DMS 273 treated with DMSO at 0.1 percent for 48 hours (cell line): Measurements from ENCODE around the gene HDHD3.
"Not testable (repeated sequence)": the region's sequence is repeated elsewhere in the genome, so short reads cannot be mapped to it uniquely, and the experiment has no call there.

Experiments used
- DNase-seq: peaks from one replicate; lab custom pipeline; 2025; lab: John Stamatoyannopoulos, UW

HDHD3 gene

GRCh38 chr9:113389451-113389850 is 12.7 kb upstream of the HDHD3 start:
- no peak for DNase-seq

- DNase-seq, result no peak
Observed at GRCh38 chr9:113388833-113389232, 12.0 kb upstream of the HDHD3 start.

GRCh38 chr9:113387560-113388230 is 10.9 kb upstream of the HDHD3 start:
- DNase-seq, result no peak

- no peak for DNase-seq
Observed at GRCh38 chr9:113386571-113387393, 10.0 kb upstream of the HDHD3 start.

- no peak for DNase-seq
Observed at GRCh38 chr9:113381909-113382411, 5.2 kb upstream of the HDHD3 start.

- DNase-seq, result not testable (repeated sequence)
Observed at GRCh38 chr9:113381441-113381840, 4.7 kb upstream of the HDHD3 start.

- DNase-seq, result no peak
Observed at GRCh38 chr9:113380869-113381378, 4.1 kb upstream of the HDHD3 start.

- DNase-seq, result not testable (repeated sequence)
Observed at GRCh38 chr9:113379829-113380210, 3.0 kb upstream of the HDHD3 start.

- DNase-seq, result not testable (repeated sequence)
Observed at GRCh38 chr9:113379094-113379828, 2.5 kb upstream of the HDHD3 start.

GRCh38 chr9:113375057-113376023 is 1.4 kb downstream of the HDHD3 start:
- DNase-seq, result no peak

- no peak for DNase-seq
Observed at GRCh38 chr9:113373676-113374392, 3.0 kb downstream of the HDHD3 start.

GRCh38 chr9:113373256-113373655 is 3.5 kb downstream of the HDHD3 start:
- no peak for DNase-seq

GRCh38 chr9:113372059-113372458 is 4.7 kb downstream of the HDHD3 start:
- DNase-seq, result no peak

GRCh38 chr9:113370806-113371325 is 5.9 kb downstream of the HDHD3 start:
- no peak for DNase-seq

- DNase-seq, result no peak
Observed at GRCh38 chr9:113369855-113370140, 7.0 kb downstream of the HDHD3 start.

- no peak for DNase-seq
Observed at GRCh38 chr9:113368982-113369854, 7.6 kb downstream of the HDHD3 start.

- DNase-seq, result no peak
Observed at GRCh38 chr9:113368348-113368981, 8.3 kb downstream of the HDHD3 start.

- not testable (repeated sequence) for DNase-seq
Observed at GRCh38 chr9:113365652-113366051, 11.1 kb downstream of the HDHD3 start.

GRCh38 chr9:113364951-113365350 is 11.8 kb downstream of the HDHD3 start:
- DNase-seq, result no peak
